ENCODE results near the gene BTBD17.

DNA sequence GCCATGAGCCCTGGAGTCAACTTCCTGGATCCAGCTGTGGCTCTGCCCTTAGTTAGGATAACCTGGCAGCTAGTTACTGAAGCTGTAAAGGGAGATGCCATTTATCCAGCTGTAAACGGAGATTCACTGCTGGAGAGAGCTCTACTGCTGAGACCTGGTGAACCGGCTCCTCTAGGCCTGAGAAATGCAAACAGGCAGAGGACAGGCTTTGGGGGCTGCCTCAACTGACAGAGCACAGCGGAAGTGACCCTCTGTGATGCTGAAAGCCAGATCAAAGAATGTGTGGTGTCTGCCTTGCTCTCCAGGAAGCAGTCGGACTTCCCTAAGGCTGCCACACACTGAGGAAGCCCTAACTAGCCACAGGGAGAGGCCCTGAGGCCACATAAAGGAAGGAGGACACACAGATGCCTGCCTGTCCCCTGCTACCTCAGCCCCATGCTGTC, 48.4 kb upstream of the BTBD17 start:
- no peak for TF ChIP-seq POLR2A (IDR thresholded peaks at IDR 0.05; ENCODE audit: extremely low read depth, insufficient read length)
- TF ChIP-seq, protein P1, sequence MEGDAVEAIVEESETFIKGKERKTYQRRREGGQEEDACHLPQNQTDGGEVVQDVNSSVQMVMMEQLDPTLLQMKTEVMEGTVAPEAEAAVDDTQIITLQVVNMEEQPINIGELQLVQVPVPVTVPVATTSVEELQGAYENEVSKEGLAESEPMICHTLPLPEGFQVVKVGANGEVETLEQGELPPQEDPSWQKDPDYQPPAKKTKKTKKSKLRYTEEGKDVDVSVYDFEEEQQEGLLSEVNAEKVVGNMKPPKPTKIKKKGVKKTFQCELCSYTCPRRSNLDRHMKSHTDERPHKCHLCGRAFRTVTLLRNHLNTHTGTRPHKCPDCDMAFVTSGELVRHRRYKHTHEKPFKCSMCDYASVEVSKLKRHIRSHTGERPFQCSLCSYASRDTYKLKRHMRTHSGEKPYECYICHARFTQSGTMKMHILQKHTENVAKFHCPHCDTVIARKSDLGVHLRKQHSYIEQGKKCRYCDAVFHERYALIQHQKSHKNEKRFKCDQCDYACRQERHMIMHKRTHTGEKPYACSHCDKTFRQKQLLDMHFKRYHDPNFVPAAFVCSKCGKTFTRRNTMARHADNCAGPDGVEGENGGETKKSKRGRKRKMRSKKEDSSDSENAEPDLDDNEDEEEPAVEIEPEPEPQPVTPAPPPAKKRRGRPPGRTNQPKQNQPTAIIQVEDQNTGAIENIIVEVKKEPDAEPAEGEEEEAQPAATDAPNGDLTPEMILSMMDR (IDR thresholded peaks at IDR 0.05; ENCODE audit: low read depth, low read length) = no peak
- TF ChIP-seq, protein P2, sequence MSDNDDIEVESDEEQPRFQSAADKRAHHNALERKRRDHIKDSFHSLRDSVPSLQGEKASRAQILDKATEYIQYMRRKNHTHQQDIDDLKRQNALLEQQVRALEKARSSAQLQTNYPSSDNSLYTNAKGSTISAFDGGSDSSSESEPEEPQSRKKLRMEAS (IDR thresholded peaks at IDR 0.05; ENCODE audit: low read depth, low read length) = no peak

Data from NB4 (cell line).